ENCODE results near the gene F2RL1. TPM values are rescaled to one million over a fixed set of nuclear protein-coding genes. Genes with fewer than 3 reads are reported as not detected.
A peak's percentile ranks its signal among the peaks of the same experiment; 100 is the strongest.

Gene F2RL1
- total and polyA plus RNA-seq, 2 of the 13 experiments (the other 11 are each of a cell fraction or from before 2014, with no cell fraction given) = 9.9 to 23.0 TPM

GRCh38 chr5:76867038-76867437, 48.2 kb downstream of the F2RL1 start:
- Histone ChIP-seq H2AFZ (ENCODE audit: low read length) (no peak overlapping the region), H3K4me3 (replicated peaks in 1 of 3; ENCODE audit: insufficient read depth in 1 of 3, low read depth in 2 of 3, low read length in 3 of 3) (no peak overlapping the region), H3K27me3 (ENCODE audit: control insufficient read depth in 1 of 2, insufficient read depth in 2 of 2, low read length in 2 of 2) (no peaks in the 10 kb centered on the region), H3K27ac (ENCODE audit: extremely low read length, insufficient read depth, low read length) (no peak overlapping the region), H3K36me3 (replicated peaks in 1 of 2; ENCODE audit: control insufficient read depth in 1 of 2, insufficient read depth in 2 of 2, low read length in 2 of 2) (no peaks in the 10 kb centered on the region), H4K20me1 (ENCODE audit: insufficient read depth, low read length) (no peaks in the 10 kb centered on the region), H3K4me1 (ENCODE audit: insufficient read depth, low read length) (no peaks in the 10 kb centered on the region), H3K79me2 (ENCODE audit: insufficient read depth, low read length) (no peaks in the 10 kb centered on the region), H3K9ac (ENCODE audit: insufficient read depth, low read depth, low read length) (no peak overlapping the region), H3K9me3 (ENCODE audit: low read length) (no peaks in the 10 kb centered on the region), H3K4me2 (ENCODE audit: low read depth, low read length) (no peak overlapping the region)
- ChIA-PET POLR2A (no interaction called here), CTCF (ENCODE audit: low intra/inter-chr PET ratio, low total read pairs) (interaction anchor here (1.3 to 2.2 kb wide), 3 partner anchors 149 to 626 kb away, joined by 3 to 12 read pairs (median 8); no protein-coding TSS in a partner anchor)
- intact Hi-C loops (cut with micrococcal nuclease; ENCODE audit: unreplicated experiment) = no loop called here
- 31% methylated on average over 4 of the region's 4 CpGs for WGBS (ENCODE audit: low lambda C conversion rate)
- no peak for FAIRE-seq
- DNase-seq (ENCODE audit: low spot score) = no peak
- TF ChIP-seq ZNF263 (CRISPR knock-in tag; IDR thresholded peaks at IDR 0.05) (no peak), MYPOP (CRISPR knock-in tag; IDR thresholded peaks at IDR 0.05) (no peak), ZNF816 (CRISPR knock-in tag; IDR thresholded peaks at IDR 0.05; ENCODE audit: borderline replicate concordance) (no peak)
- ATAC-seq = no peak
- no TSS peak for BruUV-seq (replicated peaks)
- in situ Hi-C loops (cut with HindIII; ENCODE audit: extremely low pct_ligation_motif_present, low pct_unique_long_range_greater_than_20kb) = loop anchor here (5.0 kb wide), 1 partner anchor 150 kb away; no protein-coding TSS in a partner anchor

GRCh38 chr5:76867827-76868693, 49.2 kb downstream of the F2RL1 start:
- no TSS peak for BruUV-seq (replicated peaks)
- POLR2A ChIA-PET = interaction anchor here (0.8 kb wide), 1 partner anchor 554 kb away, joined by 4 read pairs; no protein-coding TSS in a partner anchor
- Histone ChIP-seq H3K79me2 (ENCODE audit: insufficient read depth, low read length) (no peaks in the 10 kb centered on the region), H3K36me3 (replicated peaks in 1 of 2; ENCODE audit: control insufficient read depth in 1 of 2, insufficient read depth in 2 of 2, low read length in 2 of 2) (no peaks in the 10 kb centered on the region), H2AFZ (ENCODE audit: low read length) (no peak overlapping the region), H3K27ac (ENCODE audit: extremely low read length, insufficient read depth, low read length) (no peak overlapping the region), H3K27me3 (ENCODE audit: control insufficient read depth in 1 of 2, insufficient read depth in 2 of 2, low read length in 2 of 2) (no peaks in the 10 kb centered on the region), H3K9me3 (ENCODE audit: low read length) (no peaks in the 10 kb centered on the region), H3K4me1 (ENCODE audit: insufficient read depth, low read length) (no peaks in the 10 kb centered on the region), H4K20me1 (ENCODE audit: insufficient read depth, low read length) (no peaks in the 10 kb centered on the region), H3K4me2 (ENCODE audit: low read depth, low read length) (peak overlapping the region; percentile 34; the same call in 1 of the 2 replicates), H3K4me3 (replicated peaks in 1 of 3; ENCODE audit: insufficient read depth in 1 of 3, low read depth in 2 of 3, low read length in 3 of 3) (no peak overlapping the region), H3K9ac (ENCODE audit: insufficient read depth, low read depth, low read length) (no peak overlapping the region)
- FAIRE-seq (peak; percentile 72), ATAC-seq (peak; percentile 82), DNase-seq (ENCODE audit: low spot score) (peak; percentile 47)
- intact Hi-C loops (cut with micrococcal nuclease; ENCODE audit: unreplicated experiment) = loop anchor here (1.0 kb wide), 3 partner anchors 148 to 624 kb away; partner anchors contain the start of gene WDR41
- TF ChIP-seq SMC3 (IDR thresholded peaks at IDR 0.05; ENCODE audit: low read length) = peak; percentile 78; the same call in 1 of the 2 replicates
- peak; percentile 79 for TF ChIP-seq CTCF (CRISPR knock-in tag; IDR thresholded peaks at IDR 0.05)
- no peak for TF ChIP-seq SMYD3 (CRISPR knock-in tag; IDR thresholded peaks at IDR 0.05)
- TF ChIP-seq SUZ12 (IDR thresholded peaks at IDR 0.05; ENCODE audit: low read depth, low read length) = peak; percentile 24; the same call in 1 of the 2 replicates
- peak; percentile 81 for TF ChIP-seq ZNF143 (CRISPR knock-in tag; IDR thresholded peaks at IDR 0.05)
- TF ChIP-seq RAD21 (CRISPR knock-in tag; IDR thresholded peaks at IDR 0.05) = peak; percentile 79
- no peak for TF ChIP-seq ZNF510 (CRISPR knock-in tag; IDR thresholded peaks at IDR 0.05; ENCODE audit: low read depth)
- peak; percentile 51; the same call in 1 of the 2 replicates for TF ChIP-seq SMAD3 (CRISPR knock-in tag; IDR thresholded peaks at IDR 0.05)
- TF ChIP-seq STAG1 (CRISPR knock-in tag; IDR thresholded peaks at IDR 0.05) = peak; percentile 85
- CTCF ChIA-PET (ENCODE audit: low intra/inter-chr PET ratio, low total read pairs) = interaction anchor here (0.7 to 2.2 kb wide), 5 partner anchors 148 to 625 kb away, joined by 3 to 12 read pairs (median 4); no protein-coding TSS in a partner anchor
- WGBS (ENCODE audit: low lambda C conversion rate) = 37% methylated on average over 7 of the region's 8 CpGs
- in situ Hi-C loops (cut with HindIII; ENCODE audit: extremely low pct_ligation_motif_present, low pct_unique_long_range_greater_than_20kb) = loop anchor here (5.0 kb wide), 1 partner anchor 149 kb away; no protein-coding TSS in a partner anchor

Measured in HepG2 (cell line).